HepG2 (cell line): ENCODE data around the gene TBC1D20. TPM values are rescaled to one million over a fixed set of nuclear protein-coding genes. Genes with fewer than 3 reads are reported as not detected.

Experiments
- FOSL1 ChIP-seq: sonication (generic); formaldehyde crosslinking; IDR thresholded peaks from 2 replicates; pipeline ENCODE4 v1.9.0; 2021; ENCODE audit warnings: missing genetic modification reagents, borderline replicate concordance
- GFI1 ChIP-seq: sonication (generic); formaldehyde crosslinking; IDR thresholded peaks from 2 replicates; pipeline ENCODE4 v1.5.0; 2020; ENCODE audit warnings: missing genetic modification reagents, mild to moderate bottlenecking, borderline replicate concordance
- HDAC2 ChIP-seq: sonication (generic); formaldehyde crosslinking; IDR thresholded peaks from 2 replicates; pipeline ENCODE4 v1.4.0; 2020; ENCODE audit warnings: missing genetic modification reagents
- KAT2B ChIP-seq: fragments of 150-350 bp; IDR thresholded peaks from 2 replicates; pipeline ENCODE4 v1.6.1; 2014; ENCODE audit warnings: low read depth, low read length, borderline replicate concordance
- KDM3A ChIP-seq: IDR thresholded peaks from 2 replicates; pipeline ENCODE4 v1.6.1; 2018; ENCODE audit warnings: low read depth, missing compliant biosample characterization
- MXD4 ChIP-seq: IDR thresholded peaks from 2 replicates; pipeline ENCODE4 v1.6.1; 2016; ENCODE audit warnings: mild to moderate bottlenecking, missing biosample characterization, missing genetic modification reagents
- RNF2 ChIP-seq: fragments of 450-650 bp; conservative IDR thresholded peaks from 2 replicates; pipeline ENCODE4 v1.6.1; 2016; ENCODE audit warnings: low read depth
- RXRB ChIP-seq: IDR thresholded peaks from 2 replicates; pipeline ENCODE4 v1.6.1; 2016; ENCODE audit warnings: borderline replicate concordance, missing genetic modification reagents, missing compliant biosample characterization
- SMC3 ChIP-seq: IDR thresholded peaks from 2 replicates; pipeline ENCODE4 v1.6.1; 2011; ENCODE audit warnings: low read length, improper control_type of control experiment
- SRSF9 ChIP-seq: fragments of 200-400 bp; formaldehyde crosslinking; IDR thresholded peaks from 2 replicates; pipeline ENCODE4 v1.6.1; 2018; ENCODE audit warnings: borderline replicate concordance, mild to moderate bottlenecking, low read depth, low read length; ENCODE audit not compliant: insufficient read depth, poor library complexity, severe bottlenecking
- TGIF2 ChIP-seq: IDR thresholded peaks from 2 replicates; pipeline ENCODE4 v1.6.1; 2016; ENCODE audit warnings: control low read depth, missing compliant biosample characterization
- ZIK1 ChIP-seq: sonication (generic); formaldehyde crosslinking; IDR thresholded peaks from 2 replicates; pipeline ENCODE4 v1.5.0; 2020; ENCODE audit warnings: mild to moderate bottlenecking, low read depth, missing genetic modification reagents, borderline replicate concordance
- ZNF17 ChIP-seq: sonication (generic); formaldehyde crosslinking; IDR thresholded peaks from 2 replicates; pipeline ENCODE4 v1.5.0; 2020; ENCODE audit warnings: mild to moderate bottlenecking, missing genetic modification reagents
- ZNF354B ChIP-seq: sonication (generic); formaldehyde crosslinking; IDR thresholded peaks from 2 replicates; pipeline ENCODE4 v1.8.0; 2022; ENCODE audit warnings: mild to moderate bottlenecking, missing genetic modification reagents
- ZNF432 ChIP-seq: sonication (generic); formaldehyde crosslinking; IDR thresholded peaks from 2 replicates; pipeline ENCODE4 v1.5.0; 2020; ENCODE audit warnings: missing genetic modification reagents, mild to moderate bottlenecking, borderline replicate concordance
- ZNF503 ChIP-seq: sonication (generic); formaldehyde crosslinking; IDR thresholded peaks from 2 replicates; pipeline ENCODE4 v1.4.0; 2020; ENCODE audit warnings: missing genetic modification reagents
- ZNF556 ChIP-seq: sonication (generic); formaldehyde crosslinking; IDR thresholded peaks from 2 replicates; pipeline ENCODE4 v1.4.0; 2020; ENCODE audit warnings: mild to moderate bottlenecking, missing genetic modification reagents, borderline replicate concordance
- ZNF576 ChIP-seq: sonication (generic); formaldehyde crosslinking; IDR thresholded peaks from 2 replicates; pipeline ENCODE4 v1.4.0; 2020; ENCODE audit warnings: mild to moderate bottlenecking, missing genetic modification reagents
- ZNF766 ChIP-seq: sonication (generic); formaldehyde crosslinking; IDR thresholded peaks from 2 replicates; pipeline ENCODE4 v1.5.0; 2020; ENCODE audit warnings: missing genetic modification reagents, borderline replicate concordance
- ZSCAN12 ChIP-seq: sonication (generic); formaldehyde crosslinking; IDR thresholded peaks from 2 replicates; pipeline ENCODE4 v1.9.0; 2021; ENCODE audit warnings: mild to moderate bottlenecking, missing genetic modification reagents
- ZSCAN9 ChIP-seq: IDR thresholded peaks from 2 replicates; pipeline ENCODE4 v1.6.1; 2016; ENCODE audit warnings: borderline replicate concordance
- polyA plus RNA-seq, 8 experiments: library from polyadenylated mRNA; depleted of rRNA in 3 of 8; stranded (reverse) in 7 of 8; unstranded in 1 of 8; fragments of >200 nt; fragmentation: Illumina TruSeq in 4 of 8; extraction: Trizol in 4 of 8; gene quantifications; 2 replicates each; pipeline versions ENCODE4 v1.2.1 to v1.2.3, GENCODE V29; 2011 to 2016; ENCODE audit warnings: low read depth in 4 of 8, missing spikeins in 1 of 8, mixed read lengths in 1 of 8; ENCODE audit not compliant: insufficient read depth in 1 of 8
- total RNA-seq, 5 experiments: library from RNA; depleted of rRNA; stranded (reverse); fragments of >200 nt; fragmentation: Illumina TruSeq; extraction: Trizol; gene quantifications; 2 replicates each; pipeline ENCODE4 v1.2.3, GENCODE V29; 2016; ENCODE audit warnings: low read depth in 1 of 5
- TF ChIP-seq, protein P1 (sequence below): sonication (generic); formaldehyde crosslinking; IDR thresholded peaks from 2 replicates; pipeline ENCODE4 v1.8.1; 2023; ENCODE audit warnings: mild to moderate bottlenecking, missing genetic modification reagents
- TF ChIP-seq, protein P2 (sequence below): sonication (generic); formaldehyde crosslinking; IDR thresholded peaks from 2 replicates; pipeline ENCODE4 v1.4.0; 2020; ENCODE audit warnings: missing genetic modification reagents; ENCODE audit errors: not compliant biosample characterization
- TF ChIP-seq, protein P3 (sequence below): sonication (generic); formaldehyde crosslinking; IDR thresholded peaks from 2 replicates; pipeline ENCODE4; 2020; ENCODE audit warnings: missing genetic modification reagents, mild to moderate bottlenecking, borderline replicate concordance

The TBC1D20 gene
- total and polyA plus RNA-seq, 2 of the 13 experiments (the other 11 are each of a cell fraction or from before 2014, with no cell fraction given): 36.6 to 47.1 TPM

DNA sequence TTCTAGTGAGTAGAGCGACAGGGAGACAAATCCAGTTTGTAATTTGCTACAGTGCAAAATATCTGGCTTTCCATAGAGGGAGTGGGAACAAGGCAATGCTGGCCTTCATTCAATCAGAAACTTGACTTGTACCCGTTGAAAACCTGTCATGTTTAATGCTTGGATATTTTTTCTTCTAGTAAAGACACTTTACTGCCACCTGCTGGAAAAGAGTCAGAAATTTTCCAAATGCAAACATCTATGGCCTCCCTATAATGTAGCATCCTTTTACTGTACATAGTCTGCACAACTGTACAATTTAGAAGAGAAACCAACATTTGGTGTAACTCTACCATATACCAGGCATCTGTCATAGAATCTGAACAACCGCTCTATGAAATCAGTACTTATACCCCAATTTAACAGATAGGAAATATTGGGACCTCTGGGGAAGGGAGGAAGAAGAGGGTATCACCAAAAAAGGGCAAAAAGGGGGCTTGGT is 16.7 kb upstream of the TBC1D20 start (continued):
- TF ChIP-seq GFI1 (CRISPR knock-in tag) (no peak), ZNF576 (CRISPR knock-in tag) (no peak), ZIK1 (no peak), TGIF2 (no peak), SMC3 (peak; percentile 85), ZNF354B (CRISPR knock-in tag) (no peak), KDM3A (CRISPR knock-in tag) (0 out of 2 replicates have a peak, but pooled peaks have one; percentile 36), HDAC2 (CRISPR knock-in tag) (no peak), ZSCAN9 (no peak), ZNF556 (CRISPR knock-in tag) (no peak), ZNF503 (no peak), ZNF432 (CRISPR knock-in tag) (no peak), ZNF17 (CRISPR knock-in tag) (no peak), KAT2B (no peak), FOSL1 (CRISPR knock-in tag) (no peak), RNF2 (no peak), SRSF9 (no peak), ZNF766 (no peak), MXD4 (CRISPR knock-in tag) (peak; percentile 64; the same call in 1 of the 2 replicates), ZSCAN12 (CRISPR knock-in tag) (no peak), RXRB (CRISPR knock-in tag) (peak; percentile 49; the same call in 1 of the 2 replicates)
- TF ChIP-seq, protein P1, sequence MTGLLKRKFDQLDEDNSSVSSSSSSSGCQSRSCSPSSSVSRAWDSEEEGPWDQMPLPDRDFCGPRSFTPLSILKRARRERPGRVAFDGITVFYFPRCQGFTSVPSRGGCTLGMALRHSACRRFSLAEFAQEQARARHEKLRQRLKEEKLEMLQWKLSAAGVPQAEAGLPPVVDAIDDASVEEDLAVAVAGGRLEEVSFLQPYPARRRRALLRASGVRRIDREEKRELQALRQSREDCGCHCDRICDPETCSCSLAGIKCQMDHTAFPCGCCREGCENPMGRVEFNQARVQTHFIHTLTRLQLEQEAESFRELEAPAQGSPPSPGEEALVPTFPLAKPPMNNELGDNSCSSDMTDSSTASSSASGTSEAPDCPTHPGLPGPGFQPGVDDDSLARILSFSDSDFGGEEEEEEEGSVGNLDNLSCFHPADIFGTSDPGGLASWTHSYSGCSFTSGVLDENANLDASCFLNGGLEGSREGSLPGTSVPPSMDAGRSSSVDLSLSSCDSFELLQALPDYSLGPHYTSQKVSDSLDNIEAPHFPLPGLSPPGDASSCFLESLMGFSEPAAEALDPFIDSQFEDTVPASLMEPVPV (CRISPR knock-in tag): 0 out of 2 replicates have a peak, but pooled peaks have one; percentile 56
- TF ChIP-seq, protein P2, sequence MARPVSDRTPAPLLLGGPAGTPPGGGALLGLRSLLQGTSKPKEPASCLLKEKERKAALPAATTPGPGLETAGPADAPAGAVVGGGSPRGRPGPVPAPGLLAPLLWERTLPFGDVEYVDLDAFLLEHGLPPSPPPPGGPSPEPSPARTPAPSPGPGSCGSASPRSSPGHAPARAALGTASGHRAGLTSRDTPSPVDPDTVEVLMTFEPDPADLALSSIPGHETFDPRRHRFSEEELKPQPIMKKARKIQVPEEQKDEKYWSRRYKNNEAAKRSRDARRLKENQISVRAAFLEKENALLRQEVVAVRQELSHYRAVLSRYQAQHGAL (CRISPR knock-in tag): no peak
- TF ChIP-seq, protein P3, sequence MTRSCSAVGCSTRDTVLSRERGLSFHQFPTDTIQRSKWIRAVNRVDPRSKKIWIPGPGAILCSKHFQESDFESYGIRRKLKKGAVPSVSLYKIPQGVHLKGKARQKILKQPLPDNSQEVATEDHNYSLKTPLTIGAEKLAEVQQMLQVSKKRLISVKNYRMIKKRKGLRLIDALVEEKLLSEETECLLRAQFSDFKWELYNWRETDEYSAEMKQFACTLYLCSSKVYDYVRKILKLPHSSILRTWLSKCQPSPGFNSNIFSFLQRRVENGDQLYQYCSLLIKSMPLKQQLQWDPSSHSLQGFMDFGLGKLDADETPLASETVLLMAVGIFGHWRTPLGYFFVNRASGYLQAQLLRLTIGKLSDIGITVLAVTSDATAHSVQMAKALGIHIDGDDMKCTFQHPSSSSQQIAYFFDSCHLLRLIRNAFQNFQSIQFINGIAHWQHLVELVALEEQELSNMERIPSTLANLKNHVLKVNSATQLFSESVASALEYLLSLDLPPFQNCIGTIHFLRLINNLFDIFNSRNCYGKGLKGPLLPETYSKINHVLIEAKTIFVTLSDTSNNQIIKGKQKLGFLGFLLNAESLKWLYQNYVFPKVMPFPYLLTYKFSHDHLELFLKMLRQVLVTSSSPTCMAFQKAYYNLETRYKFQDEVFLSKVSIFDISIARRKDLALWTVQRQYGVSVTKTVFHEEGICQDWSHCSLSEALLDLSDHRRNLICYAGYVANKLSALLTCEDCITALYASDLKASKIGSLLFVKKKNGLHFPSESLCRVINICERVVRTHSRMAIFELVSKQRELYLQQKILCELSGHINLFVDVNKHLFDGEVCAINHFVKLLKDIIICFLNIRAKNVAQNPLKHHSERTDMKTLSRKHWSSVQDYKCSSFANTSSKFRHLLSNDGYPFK (CRISPR knock-in tag): no peak
